GM11168 (cell line): ENCODE results near the gene DBF4.
"Not testable (repeated sequence)": the region's sequence is repeated elsewhere in the genome, so short reads cannot be mapped to it uniquely, and the experiment has no call there.

ENCODE experiments used
- in situ Hi-C: fragments of 300-500 bp; cut with MboI; formaldehyde crosslinking; loops from one replicate; pipeline ENCODE4 v1.12.0; 2022; ENCODE audit warnings: low sequenced_read_pairs; ENCODE audit not compliant: unreplicated experiment

Gene DBF4, protein sequence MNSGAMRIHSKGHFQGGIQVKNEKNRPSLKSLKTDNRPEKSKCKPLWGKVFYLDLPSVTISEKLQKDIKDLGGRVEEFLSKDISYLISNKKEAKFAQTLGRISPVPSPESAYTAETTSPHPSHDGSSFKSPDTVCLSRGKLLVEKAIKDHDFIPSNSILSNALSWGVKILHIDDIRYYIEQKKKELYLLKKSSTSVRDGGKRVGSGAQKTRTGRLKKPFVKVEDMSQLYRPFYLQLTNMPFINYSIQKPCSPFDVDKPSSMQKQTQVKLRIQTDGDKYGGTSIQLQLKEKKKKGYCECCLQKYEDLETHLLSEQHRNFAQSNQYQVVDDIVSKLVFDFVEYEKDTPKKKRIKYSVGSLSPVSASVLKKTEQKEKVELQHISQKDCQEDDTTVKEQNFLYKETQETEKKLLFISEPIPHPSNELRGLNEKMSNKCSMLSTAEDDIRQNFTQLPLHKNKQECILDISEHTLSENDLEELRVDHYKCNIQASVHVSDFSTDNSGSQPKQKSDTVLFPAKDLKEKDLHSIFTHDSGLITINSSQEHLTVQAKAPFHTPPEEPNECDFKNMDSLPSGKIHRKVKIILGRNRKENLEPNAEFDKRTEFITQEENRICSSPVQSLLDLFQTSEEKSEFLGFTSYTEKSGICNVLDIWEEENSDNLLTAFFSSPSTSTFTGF

DNA sequence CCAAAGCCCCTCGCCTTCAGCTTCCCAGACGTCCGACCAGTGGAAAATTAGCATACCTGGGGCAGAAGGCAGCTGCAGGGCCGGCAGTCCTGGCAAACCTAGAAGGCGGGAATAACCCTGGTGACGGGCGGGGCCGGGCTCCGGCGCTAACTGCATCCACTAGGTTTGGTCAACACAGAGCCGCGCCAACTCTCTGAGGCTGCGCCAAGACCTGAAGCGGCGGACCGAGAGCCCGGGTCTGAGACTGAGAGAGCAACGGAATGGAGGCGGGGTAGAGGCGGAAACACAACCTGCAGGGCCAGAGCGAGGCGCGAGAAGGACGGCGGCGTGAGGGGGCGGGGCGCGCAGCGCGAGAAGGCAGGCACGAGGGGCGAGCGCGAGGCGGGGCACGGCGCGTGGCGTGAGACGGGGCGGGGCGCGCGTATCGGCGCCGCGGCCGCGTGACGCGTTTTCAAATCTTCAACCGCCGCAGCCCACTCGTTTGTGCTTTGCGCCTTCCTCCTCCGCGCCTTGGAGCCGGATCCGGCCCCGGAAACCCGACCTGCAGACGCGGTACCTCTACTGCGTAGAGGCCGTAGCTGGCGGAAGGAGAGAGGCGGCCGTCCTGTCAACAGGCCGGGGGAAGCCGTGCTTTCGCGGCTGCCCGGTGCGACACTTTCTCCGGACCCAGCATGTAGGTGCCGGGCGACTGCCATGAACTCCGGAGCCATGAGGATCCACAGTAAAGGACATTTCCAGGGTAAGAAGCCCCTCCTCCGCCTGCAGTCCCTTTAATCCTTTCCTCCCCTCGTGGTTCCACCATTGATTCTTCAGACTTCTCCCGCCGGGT is at the start of gene DBF4, which contains the start of gene SLC25A40:
Gene DBF4 (plus strand): TSS at position 454 of the 829 bp plus-strand sequence. CDS start 240 bp downstream, at position 694.
Gene SLC25A40 (minus strand): TSS at position 321 of the 829 bp plus-strand sequence. CDS start 17,633 bp downstream, outside the sequence.
- in situ Hi-C loops, result loop anchor here (25.0 kb wide), 1 partner anchor 364 kb away; no protein-coding TSS in a partner anchor

DNA sequence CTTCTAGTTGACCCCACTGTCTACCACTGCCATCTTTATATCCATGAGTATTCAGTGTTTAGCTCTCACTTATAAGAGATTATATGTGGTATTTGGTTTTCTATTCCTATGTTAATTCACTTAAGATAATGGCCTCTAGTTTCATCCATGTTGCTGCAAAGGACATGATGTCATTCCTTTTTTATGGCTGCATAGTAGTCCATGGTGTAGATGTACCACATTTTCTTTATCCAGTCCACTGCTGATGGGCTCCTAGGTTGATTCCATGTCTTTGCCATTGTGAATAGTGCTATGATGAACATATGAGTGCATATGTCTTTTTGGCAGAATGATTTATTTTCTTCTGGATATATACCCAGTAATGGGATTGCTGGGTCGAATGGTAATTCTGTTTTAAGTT is 47.9 kb upstream of the DBF4 start:
- in situ Hi-C loops, result not testable (repeated sequence)

DNA sequence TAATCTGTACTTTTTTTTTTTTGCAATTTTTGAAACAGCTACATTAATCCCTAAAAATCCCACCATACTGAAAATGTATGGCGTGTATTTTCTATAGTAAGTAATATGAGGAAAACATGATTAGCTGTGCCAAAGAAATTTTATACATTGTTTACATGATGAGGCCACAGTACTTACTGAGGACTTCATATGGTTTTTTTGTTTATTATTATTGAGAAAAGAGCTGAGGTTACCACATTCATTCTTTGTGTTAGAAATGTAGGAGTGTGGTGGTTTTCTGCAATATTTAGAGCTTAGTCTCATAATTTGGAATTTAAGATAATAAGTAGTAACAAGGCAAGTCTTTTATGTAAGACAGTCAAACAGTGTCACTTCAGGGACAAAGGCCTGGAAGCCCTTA is 45.2 kb upstream of the DBF4 start:
- in situ Hi-C loops, result no loop called here

DNA sequence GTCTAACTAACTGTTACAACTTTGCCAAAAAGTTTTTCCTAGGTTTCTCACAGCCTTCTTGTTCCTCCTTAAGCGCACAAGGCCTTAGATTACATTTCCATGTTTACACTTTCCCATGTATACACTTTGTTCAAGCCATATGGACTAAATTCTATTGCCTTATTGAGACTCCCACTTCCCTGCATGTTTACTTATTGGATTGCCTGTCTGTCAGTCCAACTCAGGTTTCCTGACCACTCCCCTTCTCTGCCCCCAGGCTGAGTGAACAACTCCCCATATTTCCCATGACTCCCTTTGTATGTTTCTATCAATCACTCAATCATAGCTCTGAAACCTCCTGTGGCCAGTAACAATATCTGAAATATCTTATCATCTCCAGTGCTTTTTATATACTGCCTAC is 43.2 kb upstream of the DBF4 start:
- in situ Hi-C loops, result no loop called here

DNA sequence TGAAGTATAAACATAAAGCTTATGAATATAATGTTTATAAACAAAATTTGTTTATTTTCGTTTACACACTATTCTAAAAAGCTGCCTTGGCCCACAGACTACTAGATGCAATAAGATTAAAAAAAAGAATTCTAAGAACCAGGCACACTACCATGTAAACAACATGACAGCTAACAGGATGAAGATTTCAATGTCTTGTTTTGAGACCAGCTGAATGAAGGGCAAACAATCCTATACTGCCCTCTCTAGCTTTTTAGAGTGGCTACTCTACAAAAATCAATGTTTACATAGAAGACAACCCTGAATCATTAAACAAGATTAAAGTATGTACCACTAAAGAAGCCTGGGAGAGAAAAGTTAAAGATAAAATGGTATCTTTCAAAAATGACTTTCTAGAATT is 38.7 kb upstream of the DBF4 start:
- in situ Hi-C loops, result no loop called here

DNA sequence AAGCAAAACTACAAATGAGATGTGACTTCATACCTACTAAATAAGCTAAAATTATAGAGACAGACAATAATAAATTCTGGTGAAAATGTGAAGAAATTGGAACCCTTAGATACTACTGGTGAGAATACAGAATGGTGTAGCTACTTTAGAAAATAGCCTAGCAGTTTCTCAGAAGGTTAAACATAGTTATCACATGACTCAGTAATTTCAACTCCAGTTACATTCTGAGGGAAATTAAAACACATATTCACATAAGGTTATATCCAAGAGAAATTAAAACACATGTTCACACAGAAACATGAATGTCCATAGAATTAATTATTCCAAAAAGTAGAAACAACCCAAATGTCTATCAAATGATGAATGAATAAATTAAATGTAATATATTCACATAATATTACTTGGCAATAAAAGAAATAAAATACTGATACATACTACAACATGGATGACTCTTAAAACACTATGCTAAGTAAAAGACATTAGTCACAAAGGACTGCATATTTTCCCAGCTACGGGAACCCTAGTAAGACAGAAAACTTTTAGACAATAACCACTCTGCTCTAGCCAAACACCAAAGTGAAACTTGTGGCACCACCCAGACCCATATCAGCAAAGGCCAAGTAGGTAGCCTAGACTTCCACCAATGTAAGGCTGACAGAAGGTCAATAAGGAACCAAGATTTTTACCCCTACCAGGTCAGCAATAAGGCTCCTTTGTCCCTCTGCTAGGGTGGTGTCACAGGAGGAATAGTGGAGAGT is 25.3 kb upstream of the DBF4 start:
- in situ Hi-C loops, result no loop called here

DNA sequence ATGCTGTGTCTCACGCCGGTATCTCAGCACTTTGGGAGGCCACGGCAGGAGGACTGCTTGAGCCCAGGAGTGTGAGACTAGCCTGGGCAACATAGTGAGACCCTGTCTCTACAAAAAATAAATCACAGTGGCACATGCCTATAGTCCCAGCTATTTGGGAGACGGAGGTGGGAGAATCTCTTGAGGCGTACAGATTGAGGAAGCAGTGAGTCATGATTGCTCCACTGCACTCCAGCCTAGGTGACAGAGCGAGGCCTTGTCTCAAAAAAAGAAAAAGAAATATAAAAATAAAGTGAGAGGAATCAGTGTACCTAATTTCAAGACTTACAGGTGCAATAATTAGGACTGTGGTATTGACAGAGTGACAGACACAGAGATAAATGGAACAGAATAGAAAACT is 24.0 kb upstream of the DBF4 start:
- in situ Hi-C loops, result no loop called here

DNA sequence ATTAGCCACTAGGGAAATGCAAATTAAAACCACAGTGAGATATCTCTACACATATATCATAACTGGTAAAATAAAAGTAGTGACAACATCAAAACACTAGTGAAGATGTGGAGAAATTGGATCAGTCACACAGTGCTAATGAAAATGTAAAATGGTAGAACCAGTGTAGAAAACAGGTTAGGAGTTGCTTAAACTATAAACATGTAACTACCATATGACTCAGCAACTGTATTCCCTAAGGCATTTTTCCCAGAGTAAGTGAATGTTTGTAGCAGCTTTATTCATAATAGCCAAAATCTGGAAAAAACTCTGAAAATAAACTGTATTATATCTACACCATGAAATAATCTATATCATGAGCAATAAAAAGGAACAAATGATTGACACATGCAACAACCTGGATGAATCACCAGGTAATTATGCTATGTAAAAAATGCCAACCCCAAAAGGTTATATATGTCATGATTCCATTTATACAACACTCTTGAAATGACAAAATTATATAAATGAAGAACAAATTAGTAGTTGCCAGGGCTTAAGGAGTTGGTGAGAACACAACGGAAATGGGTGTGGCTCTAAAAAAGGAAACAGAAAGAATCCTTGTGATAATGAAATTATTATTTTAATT is 22.9 kb upstream of the DBF4 start:
- in situ Hi-C loops, result no loop called here

DNA sequence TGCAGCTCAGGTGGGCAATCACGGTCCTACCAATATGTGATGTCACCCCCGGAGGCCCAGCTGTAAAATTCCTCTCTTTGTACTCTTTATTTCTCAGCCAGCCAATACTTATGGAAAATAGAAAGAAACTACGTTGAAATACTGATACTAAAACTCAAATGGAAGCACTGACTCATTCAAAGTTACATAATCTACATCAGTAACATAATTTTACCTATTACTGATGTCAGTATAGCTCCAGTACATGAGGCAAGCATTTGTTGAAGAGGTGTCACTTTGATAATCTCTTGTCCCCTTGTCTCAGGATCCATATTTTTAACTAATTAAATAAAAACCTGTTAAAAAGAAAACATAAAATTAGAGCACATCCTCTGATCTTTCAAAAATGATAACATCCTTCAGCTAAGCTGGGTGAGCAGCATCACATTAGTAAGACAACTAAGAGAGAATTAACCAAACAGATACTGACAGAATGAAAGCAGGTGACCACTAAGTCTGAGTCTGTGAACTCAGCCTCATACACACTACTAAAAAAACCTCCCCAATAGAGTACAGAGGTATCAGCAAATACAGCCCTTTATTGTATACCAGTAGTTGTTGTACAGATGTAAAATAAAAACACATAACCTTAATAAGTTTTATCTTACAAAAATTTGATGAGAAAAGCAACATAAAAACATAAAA is 17.7 kb upstream of the DBF4 start:
- in situ Hi-C loops, result no loop called here

DNA sequence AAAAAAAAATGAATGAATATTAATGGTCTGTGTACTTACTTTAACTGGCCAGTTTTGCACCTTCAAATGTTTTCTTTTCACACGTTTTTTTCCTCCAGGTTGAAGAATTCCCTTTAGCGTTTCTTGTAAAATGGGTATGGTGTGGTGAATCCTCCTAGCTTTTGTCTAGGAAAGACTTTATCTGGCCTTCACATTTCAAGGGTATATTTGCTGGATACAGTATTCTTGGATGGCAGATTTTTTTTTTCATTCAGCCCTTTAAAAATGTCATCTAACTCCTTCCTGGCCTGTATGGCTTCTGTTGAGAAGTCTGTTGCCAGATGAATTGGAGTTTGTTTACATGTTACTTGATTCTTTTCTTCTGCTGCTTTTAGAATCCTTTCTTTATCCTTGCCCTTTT is 10.2 kb upstream of the DBF4 start:
- in situ Hi-C loops, result no loop called here

DNA sequence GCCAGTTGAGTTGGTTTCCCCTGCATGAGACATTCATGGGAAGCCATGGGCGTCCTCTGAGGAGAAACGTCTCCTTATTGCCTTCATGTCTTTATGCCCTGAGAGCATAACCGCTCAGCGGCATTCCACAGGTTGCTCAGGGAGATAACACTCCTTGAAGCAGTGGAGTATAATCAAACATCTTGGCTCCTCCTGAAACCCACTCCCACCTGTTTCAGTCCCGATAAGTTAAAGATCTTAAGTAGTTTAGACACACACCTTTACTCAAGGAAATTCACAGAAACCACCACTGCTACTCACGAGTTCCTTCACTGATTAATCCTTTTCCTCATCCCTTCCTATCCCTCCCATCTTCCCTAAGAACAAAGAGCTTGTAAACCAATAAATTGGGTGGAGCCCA is 9.8 kb upstream of the DBF4 start:
- in situ Hi-C loops, result not testable (repeated sequence)

DNA sequence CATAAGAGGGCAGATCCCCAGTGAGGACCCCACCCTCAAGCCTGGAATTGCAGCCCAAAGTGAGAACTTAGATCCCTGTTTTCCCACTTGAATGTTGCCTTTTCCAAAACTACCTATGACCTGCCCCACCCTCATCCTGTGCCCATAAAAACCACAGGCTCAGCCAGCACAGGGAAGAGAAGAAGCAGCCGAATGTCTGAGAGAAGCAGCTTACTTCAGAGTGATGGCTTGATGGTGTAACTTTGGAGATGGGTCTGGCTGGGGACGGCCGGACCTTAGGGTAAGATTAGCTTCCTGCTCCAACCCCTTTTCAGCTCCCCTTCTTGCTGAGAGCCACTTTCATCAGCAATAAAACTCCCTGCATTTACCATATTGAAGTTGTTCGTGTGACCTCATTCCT is 5.8 kb upstream of the DBF4 start:
- in situ Hi-C loops, result no loop called here

DNA sequence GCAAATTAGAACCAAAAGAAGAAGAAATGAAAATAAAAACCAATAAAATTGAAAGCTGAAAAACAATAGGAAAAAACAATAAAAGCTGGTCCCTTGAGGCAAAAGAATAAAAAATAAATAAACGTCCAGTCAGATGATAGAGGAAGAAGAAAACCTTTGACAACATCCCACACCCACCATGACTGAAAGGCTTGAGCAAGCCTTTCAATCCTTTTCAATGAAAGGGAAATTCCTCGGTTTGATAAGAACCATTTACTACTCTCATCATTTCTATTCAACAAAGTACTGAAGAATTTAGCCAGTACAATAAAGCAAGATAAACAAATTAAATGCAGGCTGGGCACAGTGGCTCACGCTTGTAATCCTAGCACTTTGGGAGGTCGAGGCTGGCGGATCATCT is 3.9 kb upstream of the DBF4 start:
- in situ Hi-C loops, result no loop called here

DNA sequence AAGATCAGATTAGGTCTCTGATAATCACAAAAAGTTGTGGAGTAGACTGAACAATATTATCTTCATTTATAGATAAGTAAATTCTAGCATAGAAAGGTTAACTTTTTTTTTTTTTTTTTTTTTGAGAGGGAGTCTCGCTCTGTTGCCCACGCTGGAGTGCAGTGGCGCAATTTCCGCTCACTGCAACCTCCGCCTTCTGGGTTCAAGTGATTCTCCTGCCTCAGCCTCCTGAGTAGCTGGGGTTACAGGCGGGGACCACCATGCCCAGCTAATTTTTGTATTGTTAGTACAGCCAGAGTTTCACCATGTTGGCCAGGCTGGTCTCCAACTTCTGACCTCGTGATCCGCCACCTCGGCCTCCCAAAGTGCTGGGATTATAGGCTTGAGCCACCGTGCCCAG is 3.0 kb upstream of the DBF4 start:
- in situ Hi-C loops, result not testable (repeated sequence)

DNA sequence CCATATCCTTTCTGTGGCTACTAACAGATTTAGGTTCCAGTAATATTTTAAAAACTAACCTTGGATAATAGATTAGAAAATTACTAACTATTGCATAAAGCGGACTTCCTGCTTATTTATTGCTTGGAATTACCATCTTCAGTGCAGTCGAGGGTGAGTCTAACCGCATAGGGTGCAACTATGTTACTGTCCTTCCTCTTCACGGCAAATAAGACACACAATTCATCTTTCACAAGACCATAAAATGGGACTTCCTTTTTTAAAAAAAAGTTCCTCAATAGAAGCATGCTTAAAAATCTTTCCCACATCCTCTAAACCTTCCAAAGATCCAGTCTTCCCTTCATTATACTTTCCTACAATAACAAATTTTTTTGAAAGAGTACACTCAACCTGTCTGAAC is 2.2 kb upstream of the DBF4 start:
- in situ Hi-C loops, result no loop called here

DNA sequence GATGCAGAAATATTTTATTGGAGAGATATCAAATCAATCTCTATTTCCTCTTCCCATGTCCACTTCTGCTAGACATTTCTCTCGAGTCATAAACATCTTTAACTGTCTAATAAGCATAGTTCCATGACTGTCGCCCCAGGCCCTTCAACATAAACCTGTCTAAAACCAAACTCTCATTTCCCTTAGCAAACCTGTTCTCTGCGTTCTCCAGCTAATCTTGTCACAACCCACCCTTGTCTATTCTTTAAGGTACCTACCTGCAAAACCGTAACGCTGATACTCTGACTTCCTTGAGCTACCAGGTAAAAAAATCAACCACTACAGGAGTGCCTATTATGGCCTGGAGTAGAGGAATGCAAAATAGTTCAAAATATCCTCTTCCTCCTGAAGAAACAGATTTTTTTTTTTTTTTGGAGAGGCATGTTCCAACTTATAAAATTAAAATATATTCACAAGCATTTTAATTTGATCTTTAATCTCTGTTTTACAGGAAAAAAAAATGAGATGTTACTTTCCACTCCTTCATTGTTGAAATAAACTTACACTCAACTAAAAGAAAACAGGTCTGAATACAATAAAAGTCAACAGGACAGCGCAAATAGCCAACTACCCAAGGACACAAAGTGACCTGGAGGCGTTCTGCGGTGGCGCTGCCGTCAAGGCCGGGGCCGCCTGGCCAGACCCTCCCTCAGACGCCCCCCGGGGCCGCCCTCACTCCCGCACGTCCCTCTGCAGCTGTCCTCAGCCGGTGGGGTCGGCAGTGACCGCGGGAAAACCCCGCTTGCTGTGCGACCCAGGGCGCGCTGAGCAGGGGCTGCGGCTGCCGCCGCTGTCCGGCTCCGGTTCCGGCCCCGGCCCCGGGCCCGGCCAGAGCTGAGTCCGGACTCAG is 898 bp upstream of the DBF4 start:
- in situ Hi-C loops, result loop anchor here (25.0 kb wide), 1 partner anchor 363 kb away; no protein-coding TSS in a partner anchor

DNA sequence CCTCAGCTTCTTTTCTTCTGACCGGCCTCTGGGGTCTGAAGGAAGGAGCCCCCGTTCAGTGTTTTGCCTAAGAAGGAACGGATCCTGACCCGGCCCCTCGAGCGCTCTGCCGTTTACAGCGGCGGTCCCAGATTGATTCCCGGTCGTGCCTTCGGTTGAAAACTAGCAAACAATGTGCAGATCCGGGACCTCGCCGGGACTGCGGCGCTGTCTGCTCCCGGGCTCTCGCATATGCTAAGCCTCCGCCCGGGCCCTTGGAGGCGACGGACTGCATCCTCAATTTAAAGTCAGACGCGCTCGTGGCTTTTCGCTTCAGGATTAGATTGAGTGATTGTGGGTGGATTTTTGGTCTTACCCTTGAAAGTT is 559 bp downstream of the DBF4 start:
- in situ Hi-C loops, result loop anchor here (25.0 kb wide), 1 partner anchor 365 kb away; no protein-coding TSS in a partner anchor
